ENCODE data around the gene RASGEF1B.
"Not testable (repeated sequence)": the region's sequence is repeated elsewhere in the genome, so short reads cannot be mapped to it uniquely, and the experiment has no call there.

RASGEF1B gene

DNA sequence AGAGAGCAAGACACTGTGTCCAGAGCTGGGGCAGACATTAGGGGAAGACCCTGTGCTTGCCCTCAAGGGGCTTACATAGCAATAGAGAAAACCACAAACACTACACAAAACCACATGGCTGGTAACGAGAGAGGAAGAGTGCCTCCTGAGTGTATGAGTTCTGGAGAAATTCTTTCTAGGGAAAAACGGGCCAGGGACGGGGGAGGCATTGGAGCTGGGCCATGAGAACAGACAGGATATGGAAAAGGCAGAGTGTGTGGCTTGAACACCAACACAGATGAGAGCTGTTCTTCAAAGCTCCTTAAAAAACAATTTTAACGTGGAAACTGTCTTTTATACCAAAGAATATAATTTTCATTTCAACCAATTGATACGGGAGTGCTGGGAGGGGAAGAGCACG lies 42.7 kb downstream of the RASGEF1B start:
- DNase-seq (ENCODE audit: low spot score): no peak

DNA sequence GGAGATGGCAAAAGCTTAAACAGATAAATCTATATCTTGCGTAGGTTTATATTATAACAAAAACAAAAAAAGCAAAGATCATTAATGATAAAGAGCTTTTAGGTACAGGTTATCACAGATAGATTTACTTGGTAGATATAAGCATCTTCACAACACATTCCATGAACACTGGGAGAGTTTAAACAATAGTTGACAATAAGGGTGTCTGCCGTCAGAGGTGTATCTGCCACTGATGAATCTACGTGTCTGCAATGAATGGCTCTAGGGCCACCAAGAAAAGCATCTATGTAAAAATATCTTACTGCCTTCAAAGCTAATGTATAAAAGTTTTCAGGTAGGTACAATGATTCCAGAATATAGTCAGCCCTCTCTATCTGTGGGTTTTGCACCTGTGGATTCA lies 43.7 kb downstream of the RASGEF1B start:
- no peak for DNase-seq (ENCODE audit: low spot score)

DNA sequence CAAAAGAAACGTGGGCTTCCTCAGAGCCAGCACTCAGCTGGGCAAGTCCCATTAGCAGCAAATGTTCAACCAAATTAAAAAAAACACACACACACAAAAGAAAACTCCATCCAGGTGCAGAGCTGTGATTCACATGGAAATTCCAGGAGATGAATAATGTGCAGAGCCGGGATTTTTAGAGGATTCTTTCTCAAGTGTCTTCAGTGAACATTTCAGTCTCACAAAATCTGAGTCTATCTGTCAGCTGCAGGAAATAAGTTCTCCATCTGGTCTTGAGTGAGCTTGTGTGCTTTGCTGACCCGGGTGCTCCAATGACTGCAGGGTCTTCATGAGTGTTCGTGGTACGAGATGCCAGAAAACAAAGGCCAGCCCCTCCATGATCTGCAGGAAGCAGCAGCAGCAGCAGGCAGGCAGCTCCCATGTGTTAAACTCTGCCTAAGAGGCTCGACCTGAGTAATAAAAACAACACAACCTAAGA lies 44.3 kb downstream of the RASGEF1B start:
- no peak for DNase-seq (ENCODE audit: low spot score)

DNA sequence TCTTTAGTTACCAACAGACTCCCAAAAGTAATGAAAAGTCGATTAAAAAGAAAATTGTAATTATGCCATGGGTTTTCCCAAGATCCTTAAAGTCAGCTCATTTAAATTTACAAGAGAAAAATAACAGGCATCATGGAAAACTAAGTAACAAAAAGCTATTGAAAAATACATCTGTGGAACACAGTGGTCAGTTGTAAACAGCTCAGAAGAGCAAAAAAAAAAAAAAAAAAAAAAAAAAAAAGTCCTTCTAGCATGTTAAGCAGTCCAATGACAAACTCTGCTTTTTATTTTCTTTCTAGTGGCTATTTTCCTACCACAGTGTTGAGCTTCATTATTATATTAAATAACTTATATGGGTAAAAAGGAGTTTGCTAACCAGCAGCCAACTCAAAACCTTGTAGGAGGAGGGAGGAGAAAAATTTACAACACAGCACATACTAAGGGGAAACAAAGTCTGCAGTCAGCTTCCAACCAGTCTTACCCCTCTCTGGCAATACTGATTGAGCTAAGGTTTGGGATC lies 44.9 kb downstream of the RASGEF1B start:
- no peak for DNase-seq (ENCODE audit: low spot score)

DNA sequence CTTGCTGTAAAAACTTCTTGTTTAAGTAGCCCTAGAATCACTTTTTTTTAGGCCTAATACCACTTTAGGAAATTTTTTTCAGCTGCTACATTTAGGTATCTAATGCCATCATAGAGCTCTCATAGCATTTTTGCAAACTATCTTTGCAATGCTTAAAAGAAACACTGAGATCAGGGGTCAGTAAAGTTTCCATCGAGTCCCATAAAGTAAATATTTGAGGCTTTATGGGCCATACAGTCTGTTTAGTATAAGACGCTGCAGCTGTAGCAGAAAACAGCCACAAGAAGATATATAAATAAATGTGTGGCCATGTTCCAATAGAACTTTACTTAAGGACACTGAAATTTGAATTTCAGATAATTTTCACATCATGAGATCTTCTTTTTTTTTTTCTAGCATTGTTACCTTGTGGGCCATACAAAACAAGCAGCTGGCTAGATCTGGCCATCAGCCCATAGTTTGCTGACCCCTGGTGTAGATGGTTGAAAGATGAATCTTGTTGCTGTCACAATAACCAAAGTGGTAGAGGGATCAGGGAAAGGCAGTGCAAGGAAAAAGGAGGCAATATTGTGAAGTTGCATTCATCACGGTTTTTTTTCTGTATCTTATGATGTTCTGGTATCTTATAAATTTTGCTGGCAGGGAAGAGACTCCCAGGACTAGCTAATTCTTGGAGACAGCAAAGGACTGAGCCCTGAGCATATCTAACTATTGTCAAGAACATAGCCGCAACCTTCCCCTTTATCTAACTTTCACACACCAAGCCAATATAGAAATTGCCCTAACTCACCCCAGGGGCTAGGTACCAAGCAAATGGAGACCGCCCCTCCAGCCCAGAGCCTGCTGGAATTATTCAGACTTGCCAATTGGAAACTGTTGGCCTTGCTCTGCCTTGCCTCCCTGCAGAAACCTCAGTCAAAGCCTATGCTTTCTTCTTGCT lies 46.6 kb downstream of the RASGEF1B start:
- no peak for DNase-seq (ENCODE audit: low spot score)

DNA sequence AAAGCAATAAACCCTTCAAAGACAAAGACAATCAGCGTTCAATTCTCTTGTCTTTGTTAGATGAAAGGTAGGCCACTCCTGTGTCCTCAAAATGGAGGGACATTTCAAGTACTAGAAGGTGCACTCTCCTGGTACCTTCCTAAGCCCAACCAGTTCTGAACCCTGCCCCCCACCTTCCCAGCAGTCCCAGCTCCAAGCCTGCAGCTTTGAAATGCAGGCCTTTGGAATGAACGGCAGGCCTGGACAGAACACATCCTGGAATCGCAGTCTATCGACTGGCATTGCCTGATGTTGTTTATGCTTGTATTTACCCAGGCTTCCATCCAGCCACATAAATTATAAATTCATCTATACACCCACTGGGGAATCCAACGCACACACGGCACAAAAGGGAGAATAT lies 47.4 kb downstream of the RASGEF1B start:
- no peak for DNase-seq (ENCODE audit: low spot score)

DNA sequence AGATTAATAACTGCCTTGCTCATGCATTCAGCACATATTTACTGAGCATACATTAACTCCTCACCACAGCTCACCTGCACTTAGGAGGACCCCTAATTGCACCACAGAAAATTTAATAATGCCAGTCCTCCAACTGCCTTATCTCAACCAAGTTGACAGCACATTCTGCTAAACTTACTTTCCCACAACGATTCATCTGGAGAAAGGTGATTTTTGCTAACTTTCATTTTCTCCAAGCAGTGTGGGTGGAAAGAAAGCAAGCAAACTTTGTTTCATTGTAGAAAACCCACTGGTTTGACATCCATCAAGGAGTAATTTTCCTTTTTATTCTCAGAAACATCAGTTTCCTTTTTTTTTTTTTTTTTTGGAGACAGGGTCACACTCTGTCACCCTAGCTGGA lies 49.1 kb downstream of the RASGEF1B start:
- DNase-seq (ENCODE audit: low spot score): no peak

DNA sequence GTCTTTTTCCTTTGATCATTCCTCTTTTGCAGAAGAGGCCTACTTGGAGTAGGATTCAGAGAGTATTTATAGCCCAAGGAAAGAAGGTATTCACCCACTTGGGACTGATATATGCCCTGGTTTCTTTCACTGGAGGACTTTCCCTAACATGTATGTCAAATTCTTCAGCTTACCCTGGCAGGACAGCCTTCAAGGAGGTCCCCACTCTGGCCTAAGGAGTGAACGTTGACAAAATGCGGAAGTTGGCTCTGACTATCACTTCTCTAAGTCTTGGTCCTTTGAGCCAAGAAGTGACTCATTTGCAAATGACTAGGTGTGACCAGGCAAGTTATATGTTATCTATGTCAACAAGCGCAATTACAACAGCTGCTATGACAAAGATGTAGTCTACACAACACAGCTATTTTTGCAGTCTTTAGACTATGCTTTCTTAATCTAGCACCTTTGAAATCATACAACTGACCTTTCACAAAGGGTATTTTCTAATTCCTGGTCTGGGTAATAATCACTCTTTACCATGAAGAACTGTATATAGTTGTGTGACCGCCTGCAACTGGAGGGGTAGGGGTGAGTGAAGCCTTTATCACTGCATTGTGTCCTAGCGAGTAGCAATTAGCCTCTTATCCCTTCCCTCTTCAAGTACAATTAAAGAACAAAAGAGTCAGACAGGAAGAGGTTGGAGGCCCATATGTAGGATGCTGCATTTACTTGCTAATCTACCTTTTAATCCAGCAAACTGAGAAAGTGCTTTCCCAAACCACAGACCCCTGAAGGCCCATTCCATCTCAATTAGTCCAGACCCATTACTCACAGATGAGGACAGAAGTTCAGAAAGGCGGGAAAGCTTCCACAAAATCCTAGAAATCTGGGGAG lies 50.1 kb downstream of the RASGEF1B start:
- no peak for DNase-seq (ENCODE audit: low spot score)

DNA sequence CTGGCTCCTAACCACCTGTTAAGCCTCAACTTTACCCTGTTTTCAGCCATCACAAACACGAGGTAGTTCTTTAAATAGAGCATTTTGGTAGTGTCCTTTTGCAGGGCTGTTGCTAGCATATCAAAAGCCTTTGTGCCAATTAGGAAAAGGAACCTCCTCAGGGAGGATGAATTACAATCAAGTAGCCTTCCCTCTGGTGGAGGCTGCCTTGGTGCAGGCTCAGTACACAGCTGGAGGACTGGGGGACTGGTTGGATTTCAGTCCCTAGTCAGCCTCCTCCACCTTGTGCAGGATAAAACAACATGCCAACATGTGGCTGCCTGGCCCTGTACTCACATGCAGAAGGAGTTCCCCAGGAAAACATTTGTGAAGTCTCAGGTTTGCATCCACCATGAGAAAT lies 53.1 kb downstream of the RASGEF1B start:
- no peak for DNase-seq (ENCODE audit: low spot score)

DNA sequence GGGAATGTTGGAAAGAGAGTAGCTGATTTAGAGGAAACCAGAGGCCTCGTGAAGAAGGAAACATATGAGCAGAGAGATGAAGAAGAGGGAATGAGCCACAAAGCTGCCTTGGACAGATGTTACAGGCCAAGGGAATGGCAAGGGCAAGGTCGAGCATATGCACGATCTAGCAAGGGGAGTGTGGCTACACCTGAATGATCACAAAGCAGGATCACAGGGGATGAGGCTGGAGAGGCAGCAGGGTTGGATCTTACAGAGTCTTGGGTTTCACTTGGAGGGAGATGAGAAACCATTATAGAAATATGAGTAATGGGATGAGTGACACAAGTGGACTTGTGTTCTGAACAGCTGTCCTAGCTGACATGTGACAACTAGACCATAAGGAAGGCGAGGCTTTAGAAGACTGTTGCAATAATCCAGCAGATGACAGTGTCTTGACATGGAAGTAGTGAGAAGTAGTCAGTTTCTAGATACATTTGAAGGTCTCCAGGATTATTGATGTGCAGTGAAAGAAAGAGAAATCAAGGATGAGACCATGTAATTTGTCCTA lies 58.7 kb downstream of the RASGEF1B start:
- no peak for DNase-seq (ENCODE audit: low spot score)

DNA sequence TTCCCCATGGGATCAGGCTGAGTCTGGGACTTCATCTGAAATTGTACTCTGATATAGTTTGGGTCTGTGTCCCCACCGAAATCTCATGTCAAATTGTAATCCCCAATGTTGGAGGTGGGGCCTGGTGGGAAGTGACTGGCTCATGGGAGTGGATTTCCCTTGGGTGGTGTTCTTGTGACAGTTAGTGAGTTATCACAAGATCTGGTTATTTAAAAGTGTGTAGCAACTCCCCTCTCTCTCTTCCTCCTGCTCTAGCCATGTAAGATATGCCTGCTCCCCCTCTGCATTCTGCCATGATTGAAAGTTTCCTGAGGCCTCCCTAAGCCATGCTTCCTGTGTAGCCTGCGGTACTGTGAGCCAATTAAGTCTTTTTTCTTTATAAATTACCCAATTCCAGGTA lies 61.0 kb downstream of the RASGEF1B start:
- DNase-seq (ENCODE audit: low spot score): no peak

DNA sequence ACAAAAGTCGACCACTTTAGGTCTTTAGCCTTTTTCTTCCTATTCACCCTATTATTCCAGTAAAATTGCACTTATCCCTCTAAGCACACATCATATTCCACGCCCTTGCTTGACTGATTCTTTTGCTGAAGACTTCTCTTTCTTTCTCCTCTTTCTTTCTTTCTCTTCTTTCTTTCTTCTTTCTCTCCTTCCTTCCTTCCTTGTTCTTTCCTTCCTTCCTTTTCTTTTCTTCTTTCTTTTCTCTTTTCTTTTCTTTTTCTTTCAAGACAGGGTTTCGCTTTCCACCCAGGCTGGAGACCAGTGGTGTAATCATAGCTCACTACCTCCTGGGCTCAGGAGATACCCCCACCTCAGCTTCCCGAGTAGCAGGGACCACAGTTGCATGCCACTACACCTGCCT lies 61.9 kb downstream of the RASGEF1B start:
- DNase-seq (ENCODE audit: low spot score): no peak

DNA sequence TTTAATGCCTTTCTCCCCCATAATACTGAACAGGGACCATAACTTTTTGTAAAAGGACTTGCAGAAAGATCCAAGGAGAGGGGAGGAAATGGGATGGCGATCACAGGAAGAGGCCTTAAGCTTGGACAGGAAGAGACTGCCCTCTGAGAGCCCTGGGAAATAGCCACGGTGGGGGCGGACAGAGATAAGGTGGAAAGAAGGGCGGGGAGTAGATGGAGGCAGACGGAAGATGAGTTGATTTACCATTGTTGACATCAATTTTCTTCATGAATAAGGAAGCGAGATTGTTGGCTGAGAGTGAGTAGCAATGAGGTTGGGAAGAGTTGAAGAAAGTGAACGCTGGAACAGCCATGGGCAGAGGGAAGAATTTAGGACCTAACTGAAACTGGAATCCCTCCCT lies 63.4 kb downstream of the RASGEF1B start:
- no peak for DNase-seq (ENCODE audit: low spot score)

DNA sequence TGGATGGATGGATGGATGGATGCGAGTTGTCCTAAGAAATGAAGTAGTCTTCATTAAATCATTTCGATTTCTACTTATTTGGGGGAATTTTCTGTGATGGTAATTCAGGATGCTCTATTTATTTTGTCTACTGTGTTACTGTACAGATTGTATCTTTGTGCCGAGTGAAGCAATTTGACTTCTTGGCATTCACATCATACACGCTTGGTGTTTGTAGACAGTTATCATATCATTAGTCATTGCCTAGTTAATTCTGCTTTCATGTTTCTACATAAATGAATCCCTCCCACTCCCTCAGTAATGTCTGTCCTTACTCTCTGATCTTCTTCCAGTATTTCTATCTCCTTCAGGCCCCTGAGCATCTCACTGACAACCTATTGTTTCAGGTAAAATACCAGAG lies 64.0 kb downstream of the RASGEF1B start:
- no peak for DNase-seq (ENCODE audit: low spot score)

DNA sequence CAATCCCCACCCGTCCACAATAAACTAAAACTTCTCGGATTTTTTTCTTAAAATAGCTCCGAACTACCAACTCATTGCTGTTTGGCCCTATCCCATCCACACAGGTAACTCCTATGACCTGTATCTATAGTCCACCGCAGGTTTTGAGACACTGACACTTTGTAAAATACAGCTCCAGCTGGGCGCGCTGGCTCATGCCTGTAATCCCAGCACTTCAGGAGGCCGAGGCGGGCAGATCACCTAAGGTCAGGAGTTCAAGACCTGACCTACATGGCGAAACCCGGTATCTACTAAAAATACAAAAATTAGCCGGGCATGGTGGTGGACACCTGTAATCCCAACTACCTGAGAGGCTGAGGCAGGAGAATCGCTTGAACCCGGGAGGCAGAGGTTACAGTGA lies 65.2 kb downstream of the RASGEF1B start:
- DNase-seq (ENCODE audit: low spot score): not testable (repeated sequence)

DNA sequence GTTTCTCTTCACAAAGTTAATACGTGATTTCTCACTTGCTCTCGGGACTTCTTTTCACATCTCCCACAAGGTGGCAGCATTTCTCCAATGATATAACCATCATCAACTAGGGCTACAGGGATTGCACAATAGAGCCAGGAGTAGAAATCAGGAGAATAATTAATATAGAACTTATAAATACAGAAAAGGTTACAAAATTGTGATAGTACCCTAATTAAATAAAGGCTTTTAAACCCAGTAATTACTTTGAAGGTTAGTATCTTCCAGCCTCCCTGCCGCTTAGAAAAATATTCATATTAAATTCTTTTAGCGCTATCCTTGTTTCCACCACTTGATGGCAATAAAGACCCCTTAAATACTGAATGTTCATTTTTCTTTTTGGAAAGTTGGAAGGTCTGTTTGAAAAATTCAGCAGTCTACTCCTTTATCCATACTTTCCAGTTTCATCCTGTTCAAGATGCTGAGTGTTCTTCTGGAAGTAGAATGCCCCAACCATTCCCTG lies 65.8 kb downstream of the RASGEF1B start:
- DNase-seq (ENCODE audit: low spot score): peak; percentile 78

DNA sequence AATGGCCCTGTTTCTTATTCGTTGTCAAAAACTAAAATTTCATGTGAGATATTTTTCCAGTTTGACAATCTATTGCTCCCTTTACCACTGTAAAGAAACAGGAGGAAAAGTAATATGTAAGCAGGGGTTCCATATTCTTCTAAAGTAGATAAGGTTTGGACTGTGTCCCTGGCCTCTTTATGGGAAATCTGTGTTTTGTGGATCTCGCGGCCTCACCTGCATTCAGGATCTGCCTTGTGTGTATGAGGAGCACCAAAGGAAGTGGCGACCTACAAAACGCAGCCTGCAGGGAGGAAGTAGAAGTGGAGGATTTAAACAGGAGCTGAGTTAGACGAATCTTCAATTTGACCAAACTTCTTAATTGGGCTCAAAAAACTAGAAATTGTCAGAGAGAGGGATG lies 67.0 kb downstream of the RASGEF1B start:
- no peak for DNase-seq (ENCODE audit: low spot score)

DNA sequence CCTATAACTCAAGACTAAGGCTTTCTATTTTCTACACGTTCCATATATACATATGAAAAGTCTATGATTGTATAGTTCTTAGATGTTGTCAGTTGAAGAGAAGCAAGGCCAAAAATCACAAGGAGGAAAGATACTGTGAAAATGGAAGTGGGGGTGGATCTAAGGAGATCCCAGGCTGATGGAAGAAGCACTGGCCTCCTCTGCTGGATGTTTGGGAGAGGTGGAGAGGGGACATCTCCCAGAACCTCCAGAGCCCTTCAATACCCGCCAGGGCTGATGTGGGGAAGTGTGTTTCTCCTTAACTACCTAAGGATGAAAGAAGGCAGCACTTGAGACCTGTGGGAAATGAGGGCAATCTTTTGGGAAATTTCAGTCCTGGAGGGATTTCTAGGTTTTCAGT lies 67.4 kb downstream of the RASGEF1B start:
- DNase-seq (ENCODE audit: low spot score): no peak

DNA sequence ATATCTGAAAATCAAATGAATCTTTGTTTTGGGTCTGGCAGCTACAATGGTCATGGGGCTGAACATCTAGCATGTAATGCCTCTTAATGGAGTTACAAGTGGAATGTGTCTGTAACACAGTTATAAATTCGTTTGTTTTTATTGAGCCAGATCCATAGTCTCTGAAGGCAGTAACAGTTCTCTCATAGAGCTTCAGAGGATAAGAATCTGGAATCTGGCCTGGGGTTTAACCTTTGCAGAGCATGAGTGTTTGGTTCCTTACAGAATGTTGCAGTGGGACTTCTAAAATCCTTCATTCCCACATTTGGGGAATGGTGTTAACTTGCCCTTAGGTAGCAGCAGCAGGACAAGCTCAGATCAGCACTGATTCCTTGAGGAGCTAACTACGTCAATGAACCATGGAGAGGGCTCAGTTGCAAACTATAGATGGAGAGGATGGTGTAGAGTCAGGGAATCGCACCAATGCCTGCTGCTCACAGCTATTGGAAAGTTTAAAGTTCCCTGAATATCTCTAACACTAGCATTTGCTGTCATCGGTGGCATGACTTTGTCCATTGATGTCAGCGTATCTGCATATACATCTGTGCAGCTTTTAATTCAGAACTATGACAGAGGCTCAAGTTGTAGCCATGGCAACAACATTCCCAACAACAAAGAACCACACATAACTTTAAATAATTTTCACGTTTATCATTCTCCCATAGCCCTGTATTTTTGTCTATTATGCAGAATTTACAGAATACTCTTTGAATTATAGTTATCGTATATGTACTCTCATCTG lies 72.2 kb downstream of the RASGEF1B start:
- no peak for DNase-seq (ENCODE audit: low spot score)

DNA sequence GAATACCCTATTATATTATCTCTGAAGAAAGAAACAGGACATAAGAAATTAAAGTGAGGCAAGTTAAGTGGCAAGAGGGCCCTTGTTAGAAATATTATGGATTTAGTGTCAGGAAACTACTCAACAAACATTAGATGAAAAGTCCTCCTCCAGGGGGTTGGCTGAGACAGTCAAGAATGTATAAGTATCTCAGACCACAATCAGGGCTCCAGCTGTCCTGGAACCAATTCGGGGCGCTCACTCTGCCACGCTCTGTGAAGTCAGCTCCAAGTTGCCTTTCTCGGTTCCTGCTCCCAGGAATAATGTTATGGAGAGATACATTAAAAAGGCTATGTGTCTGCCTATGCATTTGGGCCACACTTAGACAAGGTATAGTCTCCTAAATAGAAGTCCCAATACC lies 73.3 kb downstream of the RASGEF1B start:
- DNase-seq (ENCODE audit: low spot score): no peak

DNA sequence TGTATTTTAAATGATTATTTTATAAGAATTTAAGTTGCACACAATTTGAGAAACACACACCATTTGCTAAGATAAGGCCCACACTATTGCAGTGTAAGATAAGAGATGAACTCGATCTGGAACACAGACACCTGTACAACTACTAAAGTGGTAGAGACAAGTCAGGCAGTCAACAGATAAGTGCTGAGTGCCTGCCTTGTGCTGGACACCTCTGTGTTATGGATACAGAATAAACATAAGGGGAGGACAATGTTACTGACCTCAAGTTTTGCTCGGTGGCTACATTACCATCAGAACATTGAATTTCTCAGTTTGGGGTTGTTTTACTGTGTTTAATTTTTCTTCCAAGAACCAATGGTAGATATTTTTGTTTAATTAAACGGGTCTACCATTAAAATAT lies 74.1 kb downstream of the RASGEF1B start:
- no peak for DNase-seq (ENCODE audit: low spot score)

All from COLO829 (cell line).